IPS-NIHi7 (cell line): ENCODE results near the gene MPPED1.

Experiments used
- DNase-seq: peaks from one replicate; pipeline ENCODE4 v3.0.0; 2012; ENCODE audit warnings: mixed read lengths; ENCODE audit errors: extremely low spot score

The MPPED1 gene

DNA sequence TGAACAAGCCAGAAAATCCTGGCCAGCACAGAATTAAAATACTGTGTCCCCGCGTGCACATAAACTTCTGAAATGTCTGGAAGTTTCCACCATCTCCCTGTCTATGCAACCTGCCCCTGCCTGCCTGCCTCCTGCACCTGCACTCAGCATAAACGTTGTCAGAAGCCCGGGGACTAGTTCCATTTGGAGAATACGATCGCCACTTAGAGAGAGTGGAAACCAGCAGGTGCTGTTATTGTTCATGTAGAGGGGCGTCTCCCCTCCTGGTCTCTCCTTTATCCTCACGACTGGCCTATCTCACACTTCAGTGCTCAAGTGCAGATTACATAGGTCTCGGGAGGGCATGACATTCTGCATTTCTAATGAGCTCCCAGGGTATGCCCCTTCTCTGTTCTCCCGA is 35.6 kb downstream of the MPPED1 start:
- DNase-seq: no peak

DNA sequence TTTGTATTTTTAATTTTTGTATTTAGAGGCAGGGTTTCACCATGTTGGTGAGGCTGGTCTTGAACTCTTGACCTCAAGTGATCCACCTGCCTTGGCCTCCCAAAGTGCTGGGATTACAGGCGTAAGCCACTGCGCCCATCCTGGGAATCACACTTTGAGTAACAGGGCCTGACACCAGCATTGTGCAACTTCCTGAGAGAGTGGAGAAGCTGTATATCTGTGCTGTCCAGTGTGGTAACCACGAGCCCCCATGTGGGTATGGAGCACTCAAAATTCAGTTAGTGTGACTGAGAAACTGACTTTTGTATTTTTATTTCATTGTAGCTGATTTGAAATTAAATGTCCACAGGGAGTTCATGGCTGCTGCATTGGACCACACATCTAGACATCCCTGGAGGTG is 36.2 kb downstream of the MPPED1 start:
- no peak for DNase-seq

DNA sequence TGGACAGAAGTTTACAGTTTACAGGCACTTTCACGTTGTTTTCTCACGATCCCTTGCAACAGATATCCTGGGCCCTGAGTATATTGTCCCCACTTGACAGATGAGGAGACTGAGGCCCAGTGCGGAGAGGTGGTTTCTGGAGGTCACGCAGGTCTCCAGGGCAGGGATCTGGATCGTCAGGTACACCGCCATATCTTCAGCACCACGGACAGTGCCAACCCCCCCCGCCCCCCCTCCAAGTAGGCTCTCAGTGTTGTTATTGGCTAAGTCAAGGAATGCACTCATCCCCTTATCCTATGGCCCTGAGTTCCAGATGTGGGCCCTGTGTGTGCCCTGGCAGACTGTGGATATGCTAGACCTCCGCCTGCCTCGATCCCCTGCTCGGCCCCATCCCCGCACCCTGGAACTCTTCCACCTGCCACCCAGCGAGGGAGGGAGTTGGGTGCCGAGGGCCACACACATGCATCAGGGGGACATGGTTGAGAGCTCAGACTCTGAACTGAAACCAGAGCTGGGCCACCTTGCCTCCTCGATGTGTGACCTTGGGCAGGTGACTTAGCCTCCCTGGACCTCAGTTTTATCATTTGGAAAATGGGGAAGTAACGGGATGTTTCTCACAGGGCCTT is 37.5 kb downstream of the MPPED1 start:
- DNase-seq: peak; percentile 89

DNA sequence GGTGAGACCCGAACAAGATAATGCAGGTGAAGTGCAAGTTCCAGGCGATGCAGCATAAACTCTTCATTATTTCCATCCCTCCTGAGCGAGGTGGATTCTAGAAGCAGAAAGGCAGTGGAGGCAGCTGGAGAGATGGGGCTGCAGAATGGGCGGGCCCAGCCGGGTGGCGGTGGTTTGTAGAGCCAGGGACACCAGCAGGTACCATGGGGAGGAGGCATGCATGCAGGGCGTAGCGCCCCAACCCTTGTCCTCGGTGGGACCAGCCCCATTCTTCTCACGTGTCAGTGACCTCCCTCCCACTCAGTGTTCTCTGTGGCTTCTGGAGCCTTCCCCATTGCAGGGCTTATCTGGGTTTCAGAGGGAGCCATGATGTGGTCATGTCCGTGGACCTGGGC is 38.0 kb downstream of the MPPED1 start:
- no peak for DNase-seq

DNA sequence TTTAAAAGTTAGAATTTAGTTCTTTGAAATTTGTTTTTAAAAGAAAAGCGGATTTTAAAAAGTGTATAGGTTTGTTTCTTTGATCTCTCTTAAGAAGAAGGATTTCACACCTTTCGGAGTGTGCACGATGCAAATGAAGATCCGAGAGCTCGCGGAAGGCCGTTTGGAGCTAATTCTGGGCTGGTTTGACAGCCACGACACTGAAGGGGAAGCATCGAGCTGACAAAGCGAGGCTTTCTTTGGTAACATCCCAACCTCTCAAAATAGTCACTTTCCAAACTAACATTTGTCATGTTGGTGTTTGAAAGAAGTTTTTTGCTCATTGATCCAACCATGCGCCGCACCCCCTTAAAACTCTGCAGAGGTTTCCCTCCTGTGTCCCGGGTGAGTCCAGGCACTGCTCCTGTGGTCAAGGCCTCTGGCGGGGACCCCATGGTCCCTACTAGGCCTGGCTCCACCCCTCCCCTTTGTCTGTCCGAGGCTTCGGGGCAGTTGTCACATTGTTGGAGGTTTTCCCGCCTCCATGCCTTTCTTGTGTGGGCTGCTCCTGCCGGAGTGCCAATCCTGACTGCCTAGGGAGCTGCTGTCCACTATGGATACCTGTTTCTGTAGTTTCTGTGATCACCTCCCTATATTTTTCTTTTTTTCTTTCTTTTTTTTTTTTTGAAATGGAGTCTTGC is 39.7 kb downstream of the MPPED1 start:
- DNase-seq: no peak

DNA sequence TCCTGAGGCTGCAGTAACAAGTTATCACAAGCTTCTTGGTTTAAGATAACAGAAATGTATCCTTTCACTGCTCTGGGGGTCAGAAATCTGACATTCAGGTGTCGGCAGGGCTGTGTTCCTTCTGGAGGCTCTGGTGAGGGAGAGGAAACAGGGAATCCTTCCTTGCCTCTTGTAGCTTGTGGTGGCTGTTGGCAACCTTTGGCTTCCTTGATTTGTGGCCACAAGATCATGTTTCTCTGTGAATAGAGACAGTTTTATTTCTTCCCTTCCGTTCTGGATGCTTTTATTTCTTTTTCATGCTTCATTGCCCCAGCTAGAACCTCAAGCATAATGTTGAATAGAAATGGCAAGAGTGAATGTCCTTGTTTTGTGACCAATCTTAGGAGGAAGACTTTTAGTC is 44.0 kb downstream of the MPPED1 start:
- DNase-seq: no peak

DNA sequence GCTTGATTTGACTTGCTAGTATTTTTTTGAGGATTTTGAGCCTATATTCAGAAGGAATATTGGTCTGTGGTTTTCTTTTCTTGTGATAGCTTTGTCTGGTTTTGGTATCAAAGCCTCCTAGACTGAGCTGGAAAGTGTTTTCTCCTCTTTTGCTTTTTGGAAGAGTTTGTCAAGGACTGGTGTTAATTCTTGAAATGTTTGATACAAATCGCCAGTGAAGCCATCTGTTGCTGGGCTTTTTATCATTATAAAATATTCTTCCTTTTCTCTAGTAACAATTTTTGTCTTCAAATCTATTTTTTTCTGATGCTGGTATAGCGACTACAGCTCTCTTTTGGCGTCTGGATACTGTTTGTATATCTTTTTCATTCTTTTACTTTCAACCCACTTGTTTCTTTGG is 45.2 kb downstream of the MPPED1 start:
- DNase-seq: no peak

DNA sequence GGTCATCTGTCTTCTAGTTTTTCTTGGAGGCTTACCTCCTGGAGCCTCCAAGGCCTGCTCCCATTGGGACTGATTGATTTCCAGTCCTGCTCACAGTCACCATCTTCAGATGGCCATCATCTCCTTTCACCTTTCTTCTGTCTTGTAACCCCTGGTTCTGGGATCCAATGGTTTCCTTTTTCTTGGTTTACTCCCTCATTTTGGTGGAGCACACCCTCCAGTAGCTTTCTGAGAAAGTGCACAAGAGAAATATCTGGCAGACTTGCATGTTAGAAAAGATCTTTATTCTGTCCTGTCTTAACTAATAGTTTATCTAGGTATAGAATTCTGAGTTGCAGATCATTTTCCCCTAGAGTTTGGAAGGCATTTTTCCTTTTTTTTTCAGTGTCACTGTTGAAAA is 50.9 kb downstream of the MPPED1 start:
- no peak for DNase-seq

DNA sequence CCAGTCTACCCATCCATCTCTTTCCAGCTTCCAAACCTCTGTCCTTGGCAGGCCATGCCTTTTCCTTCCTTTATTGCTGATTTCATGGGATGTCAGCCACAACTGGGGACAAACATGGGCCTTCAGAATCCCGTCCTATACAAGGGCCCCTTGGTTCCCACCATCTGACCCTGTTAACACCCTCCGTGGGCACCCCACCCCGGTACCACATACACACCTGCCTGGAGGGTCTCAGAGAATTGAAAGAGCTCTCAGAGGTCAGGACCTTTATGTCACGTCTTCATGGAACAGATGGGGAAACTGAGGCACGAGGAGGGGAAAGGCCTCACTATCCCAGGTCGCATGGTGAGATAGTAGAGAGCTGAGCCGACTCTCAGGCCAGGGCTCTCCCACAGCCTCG is 53.0 kb downstream of the MPPED1 start:
- no peak for DNase-seq

DNA sequence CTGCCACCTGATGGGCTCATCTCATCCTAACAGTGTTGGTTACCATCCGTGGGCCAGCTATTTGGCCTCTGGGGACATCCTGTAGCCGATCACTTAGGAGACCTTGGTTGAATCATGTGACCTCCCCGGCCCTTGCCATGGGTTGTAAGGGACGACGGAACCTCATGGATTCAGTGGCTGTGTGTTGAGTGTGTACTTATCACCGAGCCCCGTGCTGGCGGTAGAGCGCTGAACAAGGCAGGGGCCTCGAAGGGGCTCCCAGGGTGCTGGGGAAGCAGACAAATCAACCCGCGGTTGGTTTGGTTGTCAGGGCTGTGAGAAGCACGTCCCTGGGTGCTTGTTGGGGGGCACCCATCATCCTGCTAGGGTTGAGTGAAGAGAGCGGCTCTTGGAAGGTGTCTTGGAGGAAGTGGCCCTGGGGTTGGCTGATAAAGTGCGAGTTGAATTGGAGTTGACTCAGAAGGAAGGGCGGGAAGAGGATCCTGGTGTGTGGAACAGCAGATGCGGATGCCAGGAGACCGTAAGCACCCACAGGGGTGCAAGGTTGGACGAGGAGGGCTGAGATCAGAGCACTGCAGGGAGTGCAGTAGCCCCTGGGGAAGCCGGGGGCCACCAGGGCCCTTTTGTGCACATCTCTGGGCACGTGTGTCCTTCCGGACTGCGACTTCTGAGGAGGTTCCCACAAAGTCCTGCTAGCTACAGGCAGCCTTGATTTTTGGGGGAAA is 53.6 kb downstream of the MPPED1 start:
- no peak for DNase-seq

DNA sequence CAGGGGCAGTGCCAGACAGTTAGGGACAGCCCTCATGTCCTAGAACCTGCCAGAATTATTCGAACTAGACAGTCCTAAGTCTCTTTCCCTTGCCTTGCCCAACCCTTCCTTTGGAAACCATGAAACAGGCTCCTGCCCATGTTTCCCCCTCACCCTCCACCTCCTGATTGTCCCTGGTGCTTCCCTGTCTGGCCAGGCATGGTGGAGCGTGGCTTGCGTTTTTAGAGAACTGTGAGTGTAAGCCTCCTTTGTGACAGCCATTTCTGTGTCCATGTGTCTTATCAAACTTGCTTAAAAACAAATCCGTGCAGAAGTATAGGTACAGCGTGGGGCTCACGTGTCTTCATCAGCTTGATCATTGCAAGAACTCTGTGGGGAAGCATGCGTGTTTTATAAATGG is 54.9 kb downstream of the MPPED1 start:
- DNase-seq: no peak

DNA sequence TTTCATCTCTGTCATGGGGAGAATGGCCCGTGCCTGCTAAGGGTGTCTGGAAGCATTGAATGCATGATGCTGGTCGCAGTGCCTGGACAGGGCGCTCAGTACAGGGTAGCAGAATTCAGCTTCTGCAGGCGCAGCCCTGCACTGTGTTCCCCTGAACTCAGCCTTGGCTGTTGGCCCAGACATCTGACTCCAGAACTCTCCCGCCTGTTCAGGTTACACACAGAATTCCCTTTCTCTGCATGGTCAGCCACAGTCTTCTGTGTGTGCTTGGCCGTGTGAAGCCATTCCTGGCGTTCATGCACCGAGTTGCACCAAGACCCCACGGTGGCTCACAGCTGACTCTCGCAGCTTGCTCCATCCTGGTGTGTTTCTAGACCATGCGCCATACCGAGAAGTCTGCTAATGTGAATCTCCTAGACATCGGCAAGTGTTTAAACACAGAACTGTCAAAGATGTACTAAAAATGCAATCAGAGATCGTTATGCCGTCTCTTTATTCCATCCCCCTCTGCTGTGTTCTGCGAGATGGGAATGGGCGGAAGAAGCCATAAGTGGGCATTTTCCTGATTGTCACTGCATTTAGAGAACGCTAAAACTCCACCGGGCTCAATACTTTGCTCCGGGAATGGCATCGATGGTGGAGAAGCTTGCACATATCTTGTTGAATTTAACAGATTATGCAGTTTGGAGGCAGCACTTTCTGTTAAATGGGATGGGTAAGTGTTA is 55.6 kb downstream of the MPPED1 start:
- no peak for DNase-seq

DNA sequence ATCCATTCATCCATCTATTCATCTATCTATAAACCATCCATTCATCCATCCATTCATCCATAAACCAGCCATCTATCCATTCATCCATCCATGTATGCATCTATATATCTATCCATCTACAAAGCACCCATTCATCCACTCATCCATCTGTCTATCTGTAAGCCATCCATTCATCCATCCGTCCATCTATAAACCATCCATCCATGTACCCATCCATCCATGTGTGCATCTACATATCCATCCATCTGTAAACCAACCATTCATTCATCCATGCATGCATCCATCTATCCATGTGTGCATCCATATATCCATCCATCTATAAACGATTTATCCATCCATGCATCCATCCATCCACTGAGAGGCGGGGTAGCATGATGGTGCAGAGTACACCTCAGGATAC is 58.4 kb downstream of the MPPED1 start:
- DNase-seq: no peak

DNA sequence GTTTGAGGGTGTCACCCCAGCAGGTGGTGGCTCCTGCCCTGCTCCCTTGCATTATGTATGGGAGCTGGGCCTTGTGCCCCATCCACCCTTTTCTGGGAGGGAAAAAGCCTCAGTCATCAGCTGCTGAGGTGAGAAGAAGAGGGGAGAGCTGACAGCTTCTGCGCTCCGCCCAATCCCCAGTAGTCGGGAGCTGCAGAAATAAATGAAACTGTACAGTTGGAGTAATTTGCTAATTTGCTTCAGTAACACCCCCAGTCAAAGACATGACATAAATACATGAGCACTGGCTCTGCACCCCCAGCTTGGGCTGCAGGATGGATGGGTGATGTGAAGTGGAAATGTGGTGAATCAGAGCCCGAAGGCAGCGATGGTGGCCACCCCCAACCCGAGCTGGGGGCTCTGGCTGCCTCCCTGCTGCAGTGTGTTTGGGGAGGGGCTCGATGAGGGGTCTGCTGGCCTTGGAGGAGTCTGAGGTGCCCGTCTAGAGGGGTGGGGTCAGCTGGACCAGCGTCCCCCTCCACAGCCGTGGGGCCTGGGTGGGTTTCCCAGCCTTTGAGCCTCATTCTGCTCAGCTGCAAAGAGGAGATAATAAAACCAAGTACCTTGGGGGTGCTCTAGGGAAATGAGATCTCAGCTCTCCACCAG is 59.2 kb downstream of the MPPED1 start:
- no peak for DNase-seq

DNA sequence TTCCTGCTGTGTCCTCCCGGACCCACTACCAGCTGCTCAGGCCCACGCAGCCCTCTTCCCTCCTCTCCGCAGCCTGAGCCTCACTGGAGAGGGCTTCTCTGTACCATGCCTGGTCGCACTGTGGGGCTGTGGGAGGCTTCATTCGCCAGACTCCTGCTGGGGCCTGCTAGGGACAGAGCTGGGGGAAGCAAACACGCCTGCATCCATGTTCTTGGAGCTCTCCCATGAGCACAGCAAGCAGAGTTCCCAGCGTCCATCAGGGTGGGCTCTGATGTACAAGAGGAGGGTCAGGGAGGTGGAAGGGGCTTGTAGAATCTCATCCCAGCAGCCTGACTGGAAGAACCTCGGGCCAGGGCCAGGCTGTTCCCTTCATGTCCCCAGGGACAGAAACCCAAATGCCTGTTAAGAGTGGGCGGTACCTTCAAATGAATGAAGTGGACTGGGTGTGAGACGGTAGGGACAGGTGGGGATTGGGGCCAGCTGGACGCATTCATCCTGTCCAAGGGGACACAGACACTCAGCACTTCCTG is 59.9 kb downstream of the MPPED1 start:
- no peak for DNase-seq

DNA sequence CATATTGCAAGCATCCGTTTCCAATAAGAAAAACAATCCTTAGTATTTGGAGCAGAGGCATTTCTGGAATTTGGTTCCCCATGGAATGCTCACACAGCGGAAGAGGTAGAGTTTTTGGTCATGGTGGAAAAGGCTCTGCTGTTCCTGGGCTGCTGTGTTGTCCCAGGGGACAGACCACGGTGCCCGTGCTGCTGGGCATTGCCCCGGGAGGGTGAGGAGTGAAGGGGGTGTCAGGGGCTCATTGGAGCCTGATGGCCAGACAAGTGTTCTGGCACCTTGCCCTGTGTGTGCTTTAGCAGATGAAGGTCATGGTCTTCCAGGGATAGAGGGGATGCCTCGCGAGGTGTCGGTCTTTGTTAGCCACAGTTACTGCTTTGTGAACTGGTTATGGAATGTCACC is 61.2 kb downstream of the MPPED1 start:
- DNase-seq: no peak

DNA sequence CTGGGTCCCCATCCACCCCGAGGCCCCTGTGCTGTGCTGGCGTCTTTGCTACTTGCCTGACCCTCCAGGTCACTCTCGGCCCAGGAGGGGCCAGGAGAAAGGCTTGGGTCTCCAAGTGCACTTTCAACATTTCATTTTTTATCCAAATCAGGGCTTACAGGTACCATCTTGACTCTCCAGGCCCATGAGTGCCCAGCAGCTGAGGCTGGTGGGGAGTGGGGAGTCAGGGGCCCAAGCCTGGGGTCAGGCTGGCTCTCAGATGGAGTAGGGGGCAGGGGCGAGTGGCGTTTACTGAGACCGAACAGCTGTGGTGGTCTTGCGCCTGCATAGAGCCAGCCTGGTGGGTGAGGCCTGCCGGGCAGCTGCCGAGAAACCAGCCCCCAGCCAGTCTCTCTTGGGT is 61.6 kb downstream of the MPPED1 start:
- no peak for DNase-seq

DNA sequence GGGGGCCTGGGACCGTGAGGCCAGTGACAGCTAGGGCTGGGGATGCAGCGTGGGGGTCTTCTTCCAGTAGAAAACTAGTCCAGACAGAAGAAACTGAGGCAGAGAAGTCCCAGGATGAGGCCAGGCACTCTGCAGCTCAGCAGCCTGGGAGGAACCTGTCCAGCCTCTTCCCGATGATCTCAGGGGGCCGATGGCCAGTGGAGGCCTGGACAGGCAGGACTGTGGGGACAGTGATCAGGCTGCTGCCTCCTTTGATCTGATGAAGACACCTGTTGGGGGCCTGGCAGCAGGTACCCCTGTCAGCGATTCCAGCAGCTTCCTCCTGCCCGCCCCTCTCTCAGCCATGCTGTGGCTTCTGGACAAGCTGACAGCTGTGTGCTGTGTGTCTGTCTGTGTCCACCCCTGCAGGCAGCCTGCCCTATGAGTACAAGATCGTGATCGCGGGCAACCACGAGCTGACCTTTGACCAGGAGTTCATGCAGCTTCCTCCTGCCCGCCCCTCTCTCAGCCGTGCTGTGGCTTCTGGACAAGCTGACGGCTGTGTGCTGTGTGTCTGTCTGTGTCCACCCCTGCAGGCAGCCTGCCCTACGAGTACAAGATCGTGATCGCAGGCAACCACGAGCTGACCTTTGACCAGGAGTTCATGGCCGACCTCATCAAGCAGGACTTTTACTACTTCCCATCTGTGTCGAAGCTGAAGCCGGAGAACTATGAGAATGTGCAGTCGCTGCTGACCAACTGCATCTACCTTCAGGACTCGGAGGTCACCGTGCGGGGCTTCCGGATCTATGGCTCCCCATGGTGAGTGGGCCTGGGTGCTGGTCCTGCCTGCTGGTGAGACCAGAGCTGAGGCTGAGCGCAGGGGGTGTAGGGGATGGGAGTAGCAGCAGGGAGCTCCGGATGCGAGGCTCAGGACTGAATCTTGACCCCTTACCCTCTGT is 62.6 kb downstream of the MPPED1 start:
- DNase-seq: no peak

DNA sequence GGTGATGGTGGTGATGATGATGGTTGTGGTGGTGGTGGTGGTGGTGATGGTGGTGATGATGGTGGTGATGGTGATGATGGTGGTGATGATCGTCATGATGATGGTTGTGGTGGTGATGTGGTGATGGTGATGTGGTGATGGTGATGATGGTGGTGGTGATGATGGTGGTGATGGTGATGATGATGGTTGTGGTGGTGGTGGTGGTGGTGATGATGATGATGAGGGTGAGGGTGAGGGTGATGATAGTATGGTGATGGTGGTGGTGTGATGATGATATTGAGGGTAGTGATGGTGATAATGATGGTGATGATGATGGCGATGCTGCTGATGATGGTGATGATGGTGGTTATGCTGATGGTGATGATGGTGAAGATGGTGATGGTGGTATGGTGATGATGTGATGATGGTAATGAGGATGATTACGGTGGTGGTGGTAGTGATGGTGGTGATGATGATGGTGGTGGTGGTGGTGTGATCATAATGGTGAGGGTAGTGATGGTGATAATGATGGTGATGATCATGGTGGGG is 63.8 kb downstream of the MPPED1 start:
- DNase-seq: no peak

DNA sequence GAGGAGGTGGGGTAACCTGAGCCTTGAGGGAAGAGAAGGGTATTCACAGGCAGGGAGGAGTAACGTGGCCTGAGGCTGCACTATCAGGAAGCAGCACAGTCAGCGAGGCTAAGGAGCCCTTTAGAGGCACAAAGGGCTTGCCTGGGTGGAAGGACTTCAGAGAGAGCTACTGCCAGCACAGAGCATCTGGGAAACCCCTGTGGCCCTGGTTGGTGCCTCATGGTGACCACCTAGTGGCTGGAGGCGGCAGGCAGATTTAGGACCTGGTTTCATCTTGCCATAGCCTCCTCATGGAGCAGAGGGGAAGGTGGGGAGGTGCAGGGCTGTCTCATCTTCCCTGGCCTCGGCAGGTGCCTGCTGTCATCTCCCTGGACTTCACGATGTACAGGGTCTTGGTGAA is 64.5 kb downstream of the MPPED1 start:
- DNase-seq: peak; percentile 70
